SJCRH30 (cell line): ENCODE data around the gene ENTPD5. TPM values are rescaled to one million over a fixed set of nuclear protein-coding genes. Genes with fewer than 3 reads are reported as not detected.

Source experiments
- DNase-seq, 2 experiments: peaks; one replicate each; pipeline ENCODE4 v3.0.0-alpha.2; 2015 to 2020
- H3K27ac ChIP-seq: fragments of 250-450 bp; sonication (Bioruptor Pico); 2 replicates; pipeline ENCODE4 v1.5.1; 2020; ENCODE audit warnings: mild to moderate bottlenecking, moderate library complexity
- H3K27me3 ChIP-seq: fragments of 250-450 bp; sonication (Bioruptor Pico); 2 replicates; pipeline ENCODE4 v1.5.1; 2020; ENCODE audit warnings: mild to moderate bottlenecking, moderate library complexity
- H3K36me3 ChIP-seq: fragments of 250-450 bp; sonication (Bioruptor Pico); 2 replicates; pipeline ENCODE4 v1.5.1; 2020; ENCODE audit warnings: mild to moderate bottlenecking, moderate library complexity
- H3K4me1 ChIP-seq: fragments of 250-450 bp; sonication (Bioruptor Pico); 2 replicates; pipeline ENCODE4 v1.5.1; 2020; ENCODE audit warnings: mild to moderate bottlenecking, moderate library complexity
- H3K4me3 ChIP-seq: fragments of 250-450 bp; sonication (Bioruptor Pico); 2 replicates; pipeline ENCODE4 v1.5.1; 2020; ENCODE audit warnings: mild to moderate bottlenecking, moderate library complexity
- H3K9me3 ChIP-seq: fragments of 250-450 bp; sonication (Bioruptor Pico); replicated peaks from 2 replicates; pipeline ENCODE4 v1.5.1; 2020; ENCODE audit warnings: mild to moderate bottlenecking, moderate library complexity
- total RNA-seq: library from RNA; depleted of rRNA; stranded (reverse); fragments of >200 nt; shearing (Covaris generic); gene quantifications from 2 replicates; pipeline ENCODE4 v1.2.3, GENCODE V29; 2014; rRNA removed

ENTPD5 gene, protein sequence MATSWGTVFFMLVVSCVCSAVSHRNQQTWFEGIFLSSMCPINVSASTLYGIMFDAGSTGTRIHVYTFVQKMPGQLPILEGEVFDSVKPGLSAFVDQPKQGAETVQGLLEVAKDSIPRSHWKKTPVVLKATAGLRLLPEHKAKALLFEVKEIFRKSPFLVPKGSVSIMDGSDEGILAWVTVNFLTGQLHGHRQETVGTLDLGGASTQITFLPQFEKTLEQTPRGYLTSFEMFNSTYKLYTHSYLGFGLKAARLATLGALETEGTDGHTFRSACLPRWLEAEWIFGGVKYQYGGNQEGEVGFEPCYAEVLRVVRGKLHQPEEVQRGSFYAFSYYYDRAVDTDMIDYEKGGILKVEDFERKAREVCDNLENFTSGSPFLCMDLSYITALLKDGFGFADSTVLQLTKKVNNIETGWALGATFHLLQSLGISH
- total RNA-seq = 7.3 and 8.4 TPM in 2 replicates

DNA sequence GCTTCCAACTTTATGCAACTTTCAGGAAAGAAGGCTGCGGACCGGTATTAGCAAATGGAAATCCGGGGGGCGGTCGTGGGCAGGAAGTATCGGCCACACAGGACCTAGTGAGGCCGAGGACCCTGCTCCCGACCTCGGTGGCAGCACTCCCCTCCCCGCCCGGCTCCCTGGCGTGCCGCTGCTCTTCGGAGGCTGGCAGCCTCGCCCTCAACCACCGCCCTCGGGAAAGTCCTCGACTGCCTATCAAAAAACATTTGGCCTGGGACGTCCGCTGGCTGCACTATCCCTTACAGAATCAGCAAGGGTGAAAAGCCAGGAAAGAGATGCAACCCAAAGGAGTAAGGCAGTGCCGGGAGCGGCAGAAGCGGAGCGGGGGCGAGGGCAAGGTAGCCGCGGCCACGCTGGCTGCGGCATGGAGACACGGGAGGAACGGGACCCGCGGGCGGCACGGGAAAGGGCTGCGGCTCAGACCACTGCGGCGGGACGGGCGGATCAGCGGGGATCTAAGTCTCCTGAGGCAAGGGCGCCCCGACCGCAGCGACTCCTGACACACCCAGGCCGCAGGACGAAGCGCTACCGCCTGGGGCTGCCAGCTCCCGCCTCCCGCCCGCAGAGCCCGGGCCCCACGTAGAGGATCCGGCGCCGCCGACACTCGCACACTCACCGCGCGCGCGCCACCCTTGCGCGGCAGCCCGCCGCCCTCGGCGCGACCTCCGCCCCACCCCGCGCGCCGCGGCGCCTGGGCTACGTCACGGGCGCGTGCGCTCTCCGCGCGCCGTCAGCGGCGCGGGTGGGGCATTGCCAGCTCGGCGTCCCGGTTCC is at the start of gene ENTPD5, which contains the start of gene BBOF1:
TSS of gene ENTPD5 (minus strand) at position 703 of the 822 bp plus-strand sequence. CDS start 31,186 bp downstream, outside the sequence.
TSS of gene BBOF1 (plus strand) at position 764 of the 822 bp plus-strand sequence. CDS start 130 bp downstream, outside the sequence.
- peak; percentile 80 to 84 for DNase-seq
- peak within 1 kb of the TSS; percentile 76 for H3K27ac ChIP-seq
- no peaks in the 10 kb centered on the region for H3K27me3 ChIP-seq
- H3K9me3 ChIP-seq = no peaks in the 10 kb centered on the region
- H3K36me3 ChIP-seq = no peaks in the 10 kb centered on the region
- H3K4me3 ChIP-seq = peak within 1 kb of the TSS; percentile 93
- H3K4me1 ChIP-seq = no peaks in the 10 kb centered on the region

DNA sequence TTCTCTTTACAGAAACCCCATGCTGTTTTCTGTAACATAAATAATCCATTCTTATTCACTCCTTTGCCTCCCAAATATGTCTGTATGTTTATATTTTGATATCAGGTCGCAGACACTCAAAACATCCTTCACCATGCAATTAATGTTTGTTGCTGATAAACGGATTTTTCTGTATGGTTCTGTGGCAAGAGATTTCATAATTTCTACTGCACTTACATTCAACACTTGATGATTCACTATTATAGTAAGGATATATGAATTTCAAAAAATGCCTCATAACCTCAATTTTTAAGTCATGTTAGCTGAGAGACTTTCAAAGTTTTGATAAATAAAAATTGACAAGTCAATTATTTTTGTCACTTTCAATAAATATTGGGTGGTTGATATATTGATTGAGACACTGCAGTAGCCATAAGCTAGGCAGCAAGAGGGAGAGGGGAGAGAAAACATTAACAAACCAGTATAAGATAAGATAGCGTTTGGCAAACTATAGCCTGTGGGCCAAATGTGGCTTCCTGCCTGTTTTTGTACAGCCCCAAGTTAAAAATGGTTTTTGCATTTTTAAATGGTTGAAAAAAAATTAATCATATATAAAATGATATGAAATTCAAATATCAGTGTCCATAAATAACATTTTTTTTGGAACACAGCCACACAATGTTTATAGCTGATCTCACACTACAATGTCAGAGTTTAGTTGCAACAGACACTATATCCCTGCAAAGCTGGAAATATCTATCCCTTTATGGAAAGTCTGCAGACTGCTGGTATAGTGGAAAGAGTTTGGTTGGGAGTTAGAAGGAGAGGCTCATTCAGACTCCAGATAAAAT is 46.9 kb upstream of the ENTPD5 start:
- no peaks in the 10 kb centered on the region for H3K36me3 ChIP-seq
- H3K4me1 ChIP-seq = no peaks in the 10 kb centered on the region
- DNase-seq = no peak
- H3K4me3 ChIP-seq = no peak overlapping the region
- H3K9me3 ChIP-seq = no peaks in the 10 kb centered on the region
- H3K27ac ChIP-seq = no peak overlapping the region
- H3K27me3 ChIP-seq = no peaks in the 10 kb centered on the region

DNA sequence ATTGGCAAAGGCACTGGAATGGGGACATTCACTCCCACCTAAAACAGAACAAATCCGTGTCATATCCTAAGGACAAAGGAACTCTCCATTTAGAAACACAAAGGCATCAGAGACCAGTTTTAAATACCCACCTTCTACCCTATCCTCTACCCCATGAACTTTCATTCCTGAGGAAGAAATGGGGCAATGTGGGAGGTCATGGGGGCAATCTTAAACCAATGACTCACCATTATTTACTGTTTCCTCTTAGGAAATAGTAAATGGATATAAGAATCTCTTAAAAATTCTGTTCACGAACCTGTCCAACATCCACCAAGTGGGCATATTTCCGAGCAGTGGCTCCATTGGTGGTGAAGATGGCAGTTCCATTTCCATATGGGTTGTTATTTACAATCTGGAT is 45.8 kb upstream of the ENTPD5 start:
- Histone ChIP-seq H3K36me3 (no peaks in the 10 kb centered on the region), H3K27me3 (no peaks in the 10 kb centered on the region), H3K27ac (no peak overlapping the region), H3K4me1 (no peaks in the 10 kb centered on the region), H3K9me3 (no peaks in the 10 kb centered on the region), H3K4me3 (no peak overlapping the region)
- DNase-seq = no peak

GRCh38 chr14:74064426-74064825 is 45.3 kb upstream of the ENTPD5 start:
- Histone ChIP-seq H3K27me3 (no peaks in the 10 kb centered on the region), H3K9me3 (no peaks in the 10 kb centered on the region), H3K4me3 (no peak overlapping the region), H3K36me3 (no peaks in the 10 kb centered on the region), H3K27ac (no peak overlapping the region), H3K4me1 (no peaks in the 10 kb centered on the region)
- DNase-seq = no peak

DNA sequence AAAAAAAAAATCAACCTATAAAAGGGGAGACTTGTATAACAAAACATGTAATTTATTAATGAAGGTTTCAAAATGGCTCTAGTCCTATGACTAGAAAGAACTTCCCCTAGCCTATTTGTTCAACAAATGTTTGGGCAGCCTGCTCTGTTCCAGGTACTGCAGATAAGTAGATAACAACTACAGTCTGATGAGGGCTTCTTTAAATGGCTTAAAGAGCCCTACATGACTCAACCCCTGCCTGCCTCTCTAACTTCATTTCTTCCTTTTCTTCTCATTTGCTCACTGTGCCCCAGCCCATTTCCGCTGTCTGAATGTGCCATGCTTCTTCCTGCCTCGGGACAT is 43.7 kb upstream of the ENTPD5 start:
- DNase-seq = no peak

GRCh38 chr14:74049876-74050495 is 30.9 kb upstream of the ENTPD5 start:
- no peaks in the 10 kb centered on the region for H3K27me3 ChIP-seq
- H3K27ac ChIP-seq = no peak overlapping the region
- H3K36me3 ChIP-seq = no peaks in the 10 kb centered on the region
- no peaks in the 10 kb centered on the region for H3K4me1 ChIP-seq
- H3K4me3 ChIP-seq = no peak overlapping the region
- H3K9me3 ChIP-seq = no peaks in the 10 kb centered on the region
- DNase-seq = no peak

More for the DNA sequence above, 43.7 kb upstream of the ENTPD5 start:
- Histone ChIP-seq H3K4me3 (no peak overlapping the region), H3K36me3 (no peaks in the 10 kb centered on the region), H3K4me1 (no peaks in the 10 kb centered on the region), H3K9me3 (no peaks in the 10 kb centered on the region), H3K27ac (no peak overlapping the region), H3K27me3 (no peaks in the 10 kb centered on the region)

DNA sequence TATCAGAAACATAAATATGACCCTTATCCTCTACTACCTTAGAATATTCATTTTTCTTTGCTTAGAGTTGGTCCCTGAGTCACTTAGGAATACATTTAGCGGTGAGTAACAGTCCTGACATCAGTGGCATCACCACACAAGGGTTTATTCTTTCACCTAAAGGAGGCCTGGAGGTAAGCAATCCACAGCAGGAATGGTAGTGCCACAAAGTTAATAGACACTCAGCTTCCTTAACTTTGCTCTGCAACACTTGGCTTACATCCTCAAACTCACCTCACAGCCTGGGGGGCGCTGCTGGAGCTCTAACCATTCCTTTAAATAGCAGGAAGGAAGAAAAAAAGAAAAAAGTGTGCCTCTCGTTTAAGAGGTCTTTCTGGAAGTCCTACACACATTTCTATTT is 29.2 kb upstream of the ENTPD5 start:
- no peak overlapping the region for H3K27ac ChIP-seq
- no peak for DNase-seq
- H3K4me3 ChIP-seq = no peak overlapping the region
- no peaks in the 10 kb centered on the region for H3K9me3 ChIP-seq
- H3K4me1 ChIP-seq = no peaks in the 10 kb centered on the region
- H3K36me3 ChIP-seq = no peaks in the 10 kb centered on the region
- no peaks in the 10 kb centered on the region for H3K27me3 ChIP-seq

- no peak overlapping the region for H3K27ac ChIP-seq
- H3K9me3 ChIP-seq = no peaks in the 10 kb centered on the region
- H3K36me3 ChIP-seq = no peaks in the 10 kb centered on the region
- H3K4me1 ChIP-seq = no peaks in the 10 kb centered on the region
- no peak overlapping the region for H3K4me3 ChIP-seq
- no peaks in the 10 kb centered on the region for H3K27me3 ChIP-seq
- DNase-seq = no peak
Measured at GRCh38 chr14:74045522-74045921, 26.4 kb upstream of the ENTPD5 start.

GRCh38 chr14:74042296-74042695 is 23.2 kb upstream of the ENTPD5 start:
- DNase-seq = no peak
- no peak overlapping the region for H3K27ac ChIP-seq
- no peaks in the 10 kb centered on the region for H3K27me3 ChIP-seq
- no peaks in the 10 kb centered on the region for H3K9me3 ChIP-seq
- no peak overlapping the region for H3K4me3 ChIP-seq
- H3K36me3 ChIP-seq = no peaks in the 10 kb centered on the region
- H3K4me1 ChIP-seq = no peaks in the 10 kb centered on the region

- H3K27me3 ChIP-seq = no peaks in the 10 kb centered on the region
- no peaks in the 10 kb centered on the region for H3K9me3 ChIP-seq
- peak in 1 of 2 experiments; percentile 74 for DNase-seq
- no peak overlapping the region for H3K27ac ChIP-seq
- no peaks in the 10 kb centered on the region for H3K36me3 ChIP-seq
- no peaks in the 10 kb centered on the region for H3K4me1 ChIP-seq
- no peak overlapping the region for H3K4me3 ChIP-seq
Measured at GRCh38 chr14:74038020-74038859, 19.2 kb upstream of the ENTPD5 start.

GRCh38 chr14:74035556-74035955 is 16.5 kb upstream of the ENTPD5 start:
- no peak overlapping the region for H3K4me3 ChIP-seq
- no peaks in the 10 kb centered on the region for H3K9me3 ChIP-seq
- DNase-seq = no peak
- no peaks in the 10 kb centered on the region for H3K27me3 ChIP-seq
- no peak overlapping the region for H3K27ac ChIP-seq
- H3K36me3 ChIP-seq = no peaks in the 10 kb centered on the region
- H3K4me1 ChIP-seq = no peaks in the 10 kb centered on the region

- H3K4me1 ChIP-seq = no peaks in the 10 kb centered on the region
Measured at GRCh38 chr14:74034572-74034971, 15.5 kb upstream of the ENTPD5 start.

DNA sequence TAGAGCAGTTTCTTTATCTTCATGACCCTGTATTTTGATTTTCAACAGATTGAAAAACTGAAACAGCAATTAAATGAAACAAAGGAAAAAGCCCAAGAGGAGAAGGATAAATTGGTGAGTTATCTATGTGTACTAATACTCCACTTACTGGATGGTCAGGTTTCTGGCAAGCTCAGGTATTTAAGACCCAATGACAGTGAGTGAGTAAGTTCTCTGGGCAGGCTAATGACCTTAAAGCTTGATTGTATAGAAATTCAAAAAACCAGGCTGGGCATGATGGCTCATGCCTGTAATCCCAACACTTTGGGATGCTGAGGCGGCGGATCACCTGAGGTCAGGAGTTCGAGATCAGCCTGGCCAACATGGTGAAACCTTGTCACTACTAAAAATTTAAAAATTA is 10.0 kb upstream of the ENTPD5 start:
- H3K27ac ChIP-seq = no peak overlapping the region
- H3K9me3 ChIP-seq = no peaks in the 10 kb centered on the region
- DNase-seq = no peak

More at GRCh38 chr14:74034572-74034971, 15.5 kb upstream of the ENTPD5 start:
- no peak overlapping the region for H3K27ac ChIP-seq
- no peak for DNase-seq
- H3K4me3 ChIP-seq = no peak overlapping the region
- no peaks in the 10 kb centered on the region for H3K36me3 ChIP-seq
- H3K9me3 ChIP-seq = no peaks in the 10 kb centered on the region
- H3K27me3 ChIP-seq = no peaks in the 10 kb centered on the region

More for the DNA sequence above, 10.0 kb upstream of the ENTPD5 start:
- Histone ChIP-seq H3K36me3 (no peaks in the 10 kb centered on the region), H3K4me1 (no peaks in the 10 kb centered on the region), H3K27me3 (no peaks in the 10 kb centered on the region), H3K4me3 (no peak overlapping the region)
